ENCODE measurements around the gene ATP9B.
"Not testable (repeated sequence)": the region's sequence is repeated elsewhere in the genome, so short reads cannot be mapped to it uniquely, and the experiment has no call there.

ATP9B gene

GRCh38 chr18:79064228-79064627 is 5.0 kb upstream of the ATP9B start:
- no peak for DNase-seq
- no peak for TF ChIP-seq POLR2A (IDR thresholded peaks at IDR 0.05; ENCODE audit: low read length)
- no peak for TF ChIP-seq GATA1 (IDR thresholded peaks at IDR 0.05; ENCODE audit: low read depth, low read length)

- TF ChIP-seq POLR2A (IDR thresholded peaks at IDR 0.05; ENCODE audit: low read length) (no peak), GATA1 (IDR thresholded peaks at IDR 0.05; ENCODE audit: low read depth, low read length) (no peak)
- DNase-seq: no peak
Observed at GRCh38 chr18:79065802-79066201, 3.4 kb upstream of the ATP9B start.

GRCh38 chr18:79067611-79068010 is 1.6 kb upstream of the ATP9B start:
- no peak for DNase-seq
- no peak for TF ChIP-seq GATA1 (IDR thresholded peaks at IDR 0.05; ENCODE audit: low read depth, low read length)

GRCh38 chr18:79068341-79068936 is 755 bp upstream of the ATP9B start:
- no peak for TF ChIP-seq POLR2A (IDR thresholded peaks at IDR 0.05; ENCODE audit: low read length)
- no peak for TF ChIP-seq GATA1 (IDR thresholded peaks at IDR 0.05; ENCODE audit: low read depth, low read length)
- no peak for DNase-seq

GRCh38 chr18:79069717-79070151 is 540 bp downstream of the ATP9B start:
- peak in 1 of 2 experiments; percentile 71 for DNase-seq
- no peak for TF ChIP-seq GATA1 (IDR thresholded peaks at IDR 0.05; ENCODE audit: low read depth, low read length)
- TF ChIP-seq POLR2A (IDR thresholded peaks at IDR 0.05; ENCODE audit: low read length): no peak

DNA sequence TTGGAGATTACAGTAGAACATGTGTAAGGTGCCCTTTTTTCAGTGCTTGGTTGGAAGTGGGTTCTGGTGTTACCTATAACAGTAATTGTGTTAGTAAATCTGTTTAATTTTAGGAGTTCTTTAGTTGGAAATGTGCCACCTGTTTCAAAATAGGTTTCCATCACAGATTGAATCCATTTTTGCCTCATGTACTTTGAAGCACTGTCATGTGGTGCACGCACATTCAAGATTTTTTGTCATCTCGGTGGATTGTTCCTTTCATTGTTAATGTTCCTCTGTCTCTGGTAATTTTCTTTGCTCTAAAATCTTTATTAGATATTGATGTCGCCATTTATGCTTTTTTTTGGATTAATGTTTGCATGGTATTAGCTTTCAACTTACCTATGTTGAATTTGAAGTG is 1.3 kb downstream of the ATP9B start:
- TF ChIP-seq POLR2A (IDR thresholded peaks at IDR 0.05; ENCODE audit: low read length) (no peak), GATA1 (IDR thresholded peaks at IDR 0.05; ENCODE audit: low read depth, low read length) (no peak)
- peak in 1 of 2 experiments; percentile 47 for DNase-seq

DNA sequence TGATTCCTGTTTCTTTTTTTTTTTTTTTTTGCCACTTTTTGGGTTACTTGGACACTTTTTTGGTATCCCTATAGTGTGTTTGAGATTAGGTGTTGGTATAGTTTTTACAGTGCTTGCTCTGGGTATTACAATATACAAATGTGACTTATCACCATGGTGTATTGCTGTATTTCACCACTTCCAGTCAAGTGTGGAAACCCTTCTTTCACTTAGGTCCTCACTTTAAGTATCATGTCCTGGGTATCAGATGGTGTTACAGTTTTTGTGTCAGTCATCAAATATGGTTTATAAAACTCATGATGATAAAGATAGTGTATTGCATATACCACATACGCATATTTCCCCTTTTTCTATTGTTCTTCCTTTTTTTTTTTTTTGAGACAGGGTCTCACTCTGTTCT is 1.8 kb downstream of the ATP9B start:
- TF ChIP-seq GATA1 (IDR thresholded peaks at IDR 0.05; ENCODE audit: low read depth, low read length): no peak
- no peak for TF ChIP-seq POLR2A (IDR thresholded peaks at IDR 0.05; ENCODE audit: low read length)

GRCh38 chr18:79071503-79072210 is 2.5 kb downstream of the ATP9B start:
- no peak for TF ChIP-seq POLR2A (IDR thresholded peaks at IDR 0.05; ENCODE audit: low read length)
- TF ChIP-seq GATA1 (IDR thresholded peaks at IDR 0.05; ENCODE audit: low read depth, low read length): no peak
- DNase-seq: peak; percentile 34 to 36

More for the DNA sequence above, 1.8 kb downstream of the ATP9B start:
- DNase-seq: peak; percentile 50 to 53

GRCh38 chr18:79072655-79073054 is 3.5 kb downstream of the ATP9B start:
- not testable (repeated sequence) for DNase-seq

GRCh38 chr18:79077181-79077580 is 8.0 kb downstream of the ATP9B start:
- no peak for DNase-seq
- TF ChIP-seq GATA1 (IDR thresholded peaks at IDR 0.05; ENCODE audit: low read depth, low read length): no peak
- no peak for TF ChIP-seq POLR2A (IDR thresholded peaks at IDR 0.05; ENCODE audit: low read length)

DNA sequence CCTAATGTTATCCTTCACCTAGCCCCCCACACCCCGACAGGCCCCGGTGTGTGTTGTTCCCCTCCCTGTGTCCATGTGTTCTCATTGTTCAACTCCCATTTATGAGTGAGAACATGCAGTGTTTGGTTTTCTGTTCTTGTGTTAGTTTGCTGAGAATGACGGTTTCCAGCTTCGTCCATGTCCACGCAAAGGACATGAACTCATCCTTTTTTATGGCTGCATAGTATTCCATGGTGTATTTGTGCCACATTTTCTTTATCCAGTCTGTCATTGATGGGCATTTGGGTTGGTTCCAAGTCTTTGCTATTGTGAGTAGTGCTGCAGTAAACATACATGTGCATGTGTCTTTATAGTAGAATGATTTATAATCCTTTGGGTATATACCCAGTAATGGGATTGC is 9.6 kb downstream of the ATP9B start:
- not testable (repeated sequence) for DNase-seq

DNA sequence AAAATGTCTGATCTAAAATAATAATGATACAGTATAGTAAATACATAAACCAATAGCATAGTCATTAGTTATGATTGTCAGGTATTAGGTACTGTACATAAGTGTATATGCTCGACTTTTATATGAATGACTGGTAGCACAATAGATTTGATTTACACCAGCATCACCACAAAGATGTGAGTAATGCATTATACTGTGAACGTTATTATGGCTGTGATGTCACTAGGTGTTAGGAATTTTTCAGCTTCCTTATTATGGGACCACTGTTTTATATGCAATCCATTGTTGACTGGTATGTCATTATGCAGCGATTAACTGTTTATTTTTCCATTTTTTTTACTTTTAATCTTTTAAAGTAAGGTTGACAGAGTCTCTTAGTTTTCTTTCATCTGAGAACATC is 23.7 kb downstream of the ATP9B start:
- DNase-seq: no peak
- TF ChIP-seq POLR2A (IDR thresholded peaks at IDR 0.05; ENCODE audit: low read length) (no peak), GATA1 (IDR thresholded peaks at IDR 0.05; ENCODE audit: low read depth, low read length) (no peak)

- no peak for DNase-seq
- TF ChIP-seq POLR2A (IDR thresholded peaks at IDR 0.05; ENCODE audit: low read length) (no peak), GATA1 (IDR thresholded peaks at IDR 0.05; ENCODE audit: low read depth, low read length) (no peak)
Observed at GRCh38 chr18:79093986-79094385, 24.8 kb downstream of the ATP9B start.

DNA sequence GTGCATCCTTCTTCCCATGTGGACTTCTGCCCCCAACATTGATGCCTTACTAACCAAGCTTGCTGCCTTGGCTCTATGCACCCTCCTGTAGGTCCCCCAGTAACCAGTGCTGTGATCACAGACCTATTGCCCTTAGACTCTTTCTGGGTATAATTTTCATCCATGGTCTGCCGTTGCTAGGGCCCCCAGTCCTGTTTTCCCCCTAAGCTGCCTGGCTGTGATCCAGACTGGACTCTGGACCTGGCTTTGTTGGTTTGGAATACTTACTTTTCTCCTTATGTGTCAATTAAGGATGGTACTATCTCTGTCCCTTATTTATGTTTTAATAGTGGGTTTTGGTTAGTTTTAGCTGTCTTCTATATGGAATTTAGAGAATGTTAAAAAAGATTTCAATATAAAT is 26.0 kb downstream of the ATP9B start:
- TF ChIP-seq GATA1 (IDR thresholded peaks at IDR 0.05; ENCODE audit: low read depth, low read length): no peak
- TF ChIP-seq POLR2A (IDR thresholded peaks at IDR 0.05; ENCODE audit: low read length): no peak
- no peak for DNase-seq

DNA sequence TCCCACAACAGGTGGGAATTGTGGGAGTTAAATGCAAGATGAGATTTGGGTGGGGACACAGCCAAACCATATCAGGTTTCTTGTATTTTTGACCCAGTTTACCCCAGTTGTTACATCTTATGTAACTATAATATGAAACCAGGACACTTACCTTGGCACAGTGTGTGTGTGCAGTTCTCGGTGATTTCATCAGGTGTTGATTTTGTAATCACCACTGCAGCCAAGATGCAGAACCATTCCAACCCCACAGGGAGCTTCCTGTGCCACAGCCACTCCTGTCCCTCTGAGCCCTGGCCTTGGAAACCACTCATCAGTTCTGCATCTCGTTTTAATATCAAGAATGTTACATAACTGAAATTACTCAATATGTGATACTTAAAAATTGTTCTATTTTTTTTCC is 31.8 kb downstream of the ATP9B start:
- no peak for DNase-seq
- TF ChIP-seq GATA1 (IDR thresholded peaks at IDR 0.05; ENCODE audit: low read depth, low read length) (no peak), POLR2A (IDR thresholded peaks at IDR 0.05; ENCODE audit: low read length) (no peak)
